ENCODE results near the gene CHRDL2. TPM values are rescaled to one million over a fixed set of nuclear protein-coding genes. Genes with fewer than 3 reads are reported as not detected.

The CHRDL2 gene
- total RNA-seq, 1 experiment from 2014 or later: not detected

- in situ Hi-C loops (cut with HindIII; ENCODE audit: low pct_unique_long_range_greater_than_20kb, low sequenced_read_pairs): no loop called here
- no peak for DNase-seq (ENCODE audit: low read depth)
Observed at GRCh38 chr11:74648894-74649293, 82.3 kb downstream of the CHRDL2 start.

GRCh38 chr11:74647831-74648230 is 83.4 kb downstream of the CHRDL2 start:
- in situ Hi-C loops (cut with HindIII; ENCODE audit: low pct_unique_long_range_greater_than_20kb, low sequenced_read_pairs): no loop called here
- no peak for DNase-seq (ENCODE audit: low read depth)

GRCh38 chr11:74647404-74647803 is 83.8 kb downstream of the CHRDL2 start:
- in situ Hi-C loops (cut with HindIII; ENCODE audit: low pct_unique_long_range_greater_than_20kb, low sequenced_read_pairs): no loop called here

GRCh38 chr11:74646954-74647353 is 84.3 kb downstream of the CHRDL2 start:
- in situ Hi-C loops (cut with HindIII; ENCODE audit: low pct_unique_long_range_greater_than_20kb, low sequenced_read_pairs): no loop called here
- DNase-seq (ENCODE audit: low read depth): no peak

More at GRCh38 chr11:74647404-74647803, 83.8 kb downstream of the CHRDL2 start:
- DNase-seq (ENCODE audit: low read depth): no peak

Other genes starting within 250 kb of the CHRDL2 start
- gene LIPT2, start 237.7 kb downstream of the CHRDL2 start, total RNA-seq (2014; rRNA removed; shearing (Covaris generic); ENCODE audit: low replicate concordance): 5.0 and 8.0 TPM in 2 replicates
- gene POLD3, start 138.8 kb downstream of the CHRDL2 start, total RNA-seq (2014; rRNA removed; shearing (Covaris generic); ENCODE audit: low replicate concordance): 14.9 and 32.2 TPM in 2 replicates
- 4.8 and 5.1 TPM in 2 replicates for gene RNF169, start 17.4 kb upstream of the CHRDL2 start, total RNA-seq (2014; rRNA removed; shearing (Covaris generic); ENCODE audit: low replicate concordance)
- 14.0 and 26.0 TPM in 2 replicates for gene XRRA1, start 217.7 kb upstream of the CHRDL2 start, total RNA-seq (2014; rRNA removed; shearing (Covaris generic); ENCODE audit: low replicate concordance)
- 6.7 and 23.7 TPM in 2 replicates for gene SPCS2, start 217.8 kb upstream of the CHRDL2 start, total RNA-seq (2014; rRNA removed; shearing (Covaris generic); ENCODE audit: low replicate concordance)